ENCODE measurements around the gene CCDC88C. TPM values are rescaled to one million over a fixed set of nuclear protein-coding genes. Genes with fewer than 3 reads are reported as not detected.

Gene CCDC88C
- total RNA-seq, 6 experiments from 2014 or later, result 0.09 to 0.61 (median 0.19) TPM; not detected in 3

- Mint-ChIP-seq H3K4me3 (no peak overlapping the region), H3K27ac (no peak overlapping the region), H3K9me3 (no peaks in the 10 kb centered on the region; the same call in 1 of the 2 replicates), H3K4me1 (ENCODE audit: low read depth) (peaks cover 45% of the 10 kb centered on the region), H3K36me3 (ENCODE audit: low read depth) (no peaks in the 10 kb centered on the region), H3K27me3 (ENCODE audit: insufficient read depth) (peaks cover 6% of the 10 kb centered on the region)
- no peak for TF ChIP-seq CTCF (IDR thresholded peaks at IDR 0.05)
- no peak for DNase-seq
These were observed 137.5 kb downstream of the CCDC88C start for GRCh38 chr14:91280129-91280528.

DNA sequence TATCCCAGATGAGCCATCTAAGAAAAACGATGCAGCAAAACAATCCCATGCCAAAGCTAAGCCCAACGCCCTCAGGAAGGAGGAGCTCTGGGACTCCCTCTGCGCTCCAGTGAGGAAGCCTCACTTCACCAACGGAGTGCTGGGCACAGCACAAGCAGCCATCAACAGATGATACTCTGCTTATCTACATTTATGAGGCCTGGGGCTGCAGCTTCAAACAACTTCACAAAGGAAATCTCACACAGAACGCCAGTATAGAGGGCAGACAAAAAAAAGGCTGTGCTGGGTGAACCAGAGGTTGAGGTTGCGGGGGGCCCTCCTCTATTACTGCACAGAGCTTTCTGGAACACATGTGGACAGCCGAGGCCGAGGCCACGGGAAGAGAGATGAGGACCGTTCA is 138.3 kb downstream of the CCDC88C start:
- no peak for TF ChIP-seq CTCF (IDR thresholded peaks at IDR 0.05)
- no peaks in the 10 kb centered on the region for H3K36me3 Mint-ChIP-seq (ENCODE audit: low read depth)

GRCh38 chr14:91278383-91278715 is 139.3 kb downstream of the CCDC88C start:
- H3K4me1 Mint-ChIP-seq (ENCODE audit: low read depth), result peaks cover 27% of the 10 kb centered on the region
- no peak for TF ChIP-seq CTCF (IDR thresholded peaks at IDR 0.05)
- no peak for DNase-seq
- peaks cover 6% of the 10 kb centered on the region for H3K27me3 Mint-ChIP-seq (ENCODE audit: insufficient read depth)
- no peaks in the 10 kb centered on the region; the same call in 1 of the 2 replicates for H3K9me3 Mint-ChIP-seq
- no peaks in the 10 kb centered on the region for H3K36me3 Mint-ChIP-seq (ENCODE audit: low read depth)
- H3K27ac Mint-ChIP-seq, result no peak overlapping the region
- H3K4me3 Mint-ChIP-seq, result no peak overlapping the region

More for the DNA sequence above, 138.3 kb downstream of the CCDC88C start:
- Mint-ChIP-seq H3K4me1 (ENCODE audit: low read depth) (peaks cover 37% of the 10 kb centered on the region), H3K9me3 (no peaks in the 10 kb centered on the region; the same call in 1 of the 2 replicates), H3K27ac (no peak overlapping the region), H3K4me3 (no peak overlapping the region), H3K27me3 (ENCODE audit: insufficient read depth) (peaks cover 6% of the 10 kb centered on the region)
- DNase-seq, result no peak

DNA sequence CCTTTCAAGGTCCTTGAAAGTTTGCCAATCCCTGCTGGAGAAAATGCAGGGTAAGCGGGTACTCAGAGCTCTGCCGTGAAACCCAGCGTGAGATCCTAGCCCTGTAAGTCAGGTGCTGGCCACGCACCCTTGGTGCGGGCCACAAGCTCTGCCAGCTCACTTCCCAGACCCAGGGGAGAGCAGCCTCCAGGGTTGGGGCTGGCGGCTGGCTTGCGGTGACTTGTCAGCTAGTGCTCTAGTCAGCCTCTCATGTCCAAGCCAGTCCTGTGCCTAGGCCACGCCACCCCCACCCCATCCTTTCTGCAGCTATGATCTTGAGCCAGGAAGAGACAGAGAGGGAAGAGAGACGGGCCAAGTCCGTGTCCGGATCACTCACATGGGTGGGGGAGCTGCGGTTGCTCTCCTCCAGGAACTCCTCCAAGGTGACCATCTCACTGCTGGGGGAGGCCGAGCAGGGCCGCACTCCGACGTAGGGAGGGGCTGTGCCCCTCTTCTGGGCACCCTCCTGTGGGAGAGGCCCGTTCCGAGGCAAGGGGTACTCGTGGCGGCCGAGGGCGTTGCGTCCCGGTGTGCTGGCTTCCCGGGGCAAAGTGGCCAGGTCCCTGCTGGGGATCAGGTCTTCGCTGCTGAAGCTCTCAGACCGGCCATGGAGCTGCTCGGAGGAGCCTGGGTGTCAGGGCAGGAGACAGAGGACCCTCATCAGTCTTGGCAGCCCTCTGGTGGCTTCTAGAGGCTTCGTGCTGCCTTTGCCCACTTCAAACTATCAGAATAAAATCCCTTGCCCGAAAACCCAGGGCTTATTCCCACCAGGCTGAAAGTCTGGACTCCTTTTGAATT is 139.9 kb downstream of the CCDC88C start:
- H3K4me1 Mint-ChIP-seq (ENCODE audit: low read depth), result peaks cover 21% of the 10 kb centered on the region
- H3K27me3 Mint-ChIP-seq (ENCODE audit: insufficient read depth), result peaks cover 6% of the 10 kb centered on the region
- no peaks in the 10 kb centered on the region; the same call in 1 of the 2 replicates for H3K9me3 Mint-ChIP-seq
- H3K4me3 Mint-ChIP-seq, result no peak overlapping the region
- no peak for TF ChIP-seq CTCF (IDR thresholded peaks at IDR 0.05)
- no peak overlapping the region for H3K27ac Mint-ChIP-seq
- H3K36me3 Mint-ChIP-seq (ENCODE audit: low read depth), result no peaks in the 10 kb centered on the region
- no peak for DNase-seq

DNA sequence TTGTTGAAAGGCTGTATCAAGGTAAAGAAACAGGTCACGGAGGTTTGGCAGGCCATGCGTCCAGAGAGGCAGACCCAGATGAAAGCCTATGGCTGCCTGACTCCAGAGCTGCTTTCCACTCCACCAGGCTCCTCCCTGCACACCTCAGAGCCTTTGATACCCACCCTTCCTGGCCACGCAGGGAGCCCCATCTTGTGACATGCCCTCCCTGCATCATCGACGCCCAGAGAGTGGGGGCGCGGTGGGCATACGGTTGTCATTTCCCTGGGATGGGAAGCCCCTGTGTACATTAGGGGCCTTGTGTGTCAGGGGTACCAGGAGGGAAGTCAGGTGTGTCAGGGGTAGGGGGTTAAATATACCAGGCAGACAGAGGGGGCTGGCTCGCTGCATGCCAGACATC is 142.8 kb downstream of the CCDC88C start:
- Mint-ChIP-seq H3K4me3 (no peak overlapping the region), H3K9me3 (no peaks in the 10 kb centered on the region), H3K27ac (no peak overlapping the region), H3K36me3 (ENCODE audit: low read depth) (no peaks in the 10 kb centered on the region), H3K27me3 (ENCODE audit: insufficient read depth) (peaks cover 13% of the 10 kb centered on the region), H3K4me1 (ENCODE audit: low read depth) (peaks cover under 1% of the 10 kb centered on the region; the same call in 1 of the 2 replicates)
- no peak for TF ChIP-seq CTCF (IDR thresholded peaks at IDR 0.05)
- DNase-seq, result no peak

All from HFFc6 (cell line).